Tibial artery (tissue), 4 donors: ENCODE data around the gene TBX1.

Experiments used
- DNase-seq, 2 donors: peaks; one replicate each; pipeline ENCODE4 v3.0.0-alpha.2; 2019
- H3K27ac ChIP-seq, 2 donors: fragments of 200-600 bp; sonication (generic) in 1 of 2; 1 replicate in 1 of 2; 2 replicates in 1 of 2; pipeline ENCODE4 v1.5.1; 2018 to 2019; ENCODE audit warnings: mild to moderate bottlenecking in 1 of 2
- H3K27me3 ChIP-seq, 2 donors: fragments of 200-600 bp; sonication (generic) in 1 of 2; one replicate each; pipeline versions ENCODE4 v1.5.1 to v1.6.0; 2016 to 2019
- H3K36me3 ChIP-seq, 3 donors: fragments of 200-600 bp; sonication (generic) in 2 of 3; one replicate each; pipeline ENCODE4 v1.5.1; 2016 to 2019; ENCODE audit warnings: mild to moderate bottlenecking in 2 of 3
- H3K4me1 ChIP-seq, 4 donors: fragments of 200-600 bp; sonication (generic) in 2 of 4; 1 replicate in 3 of 4; 2 replicates in 1 of 4; pipeline ENCODE4 v1.5.1; 2016 to 2019
- H3K4me3 ChIP-seq, 2 donors: fragments of 200-600 bp; sonication (generic) in 1 of 2; 1 replicate in 1 of 2; 2 replicates in 1 of 2; pipeline ENCODE4 v1.5.1; 2018 to 2019; ENCODE audit warnings: mild to moderate bottlenecking in 2 of 2
- H3K9me3 ChIP-seq, 3 donors: fragments of 200-600 bp; sonication (generic) in 1 of 3; one replicate each; pipeline ENCODE4 v1.5.1; 2016 to 2019
- CTCF ChIP-seq, 2 experiments: fragments of 200-600 bp in 1 of 2; fragments of 450-650 bp in 1 of 2; IDR thresholded peaks; one replicate each; pipeline ENCODE4 v1.5.1; 2017 to 2019; ENCODE audit warnings: antibody characterized with exemption in 2 of 2, mild to moderate bottlenecking in 1 of 2, moderate library complexity in 1 of 2
- intact Hi-C: fragments of 100-400 bp; cut with DNase I; formaldehyde crosslinking; loops from one replicate; pipeline ENCODE4 v1.15.0; 2023; ENCODE audit warnings: low total_unique reads

Gene TBX1

GRCh38 chr22:19760058-19760950, at the start of gene TBX1:
TBX1 (plus strand) TSS chr22:19760778; CDS start chr22:19760844, 66 bp downstream.
- no peak for DNase-seq
- H3K4me1 ChIP-seq = peaks cover 0 to 40% (median 30%) of the 10 kb centered on the region in 4 donors
- no peak within 1 kb of the TSS for H3K27ac ChIP-seq
- H3K27me3 ChIP-seq = peaks cover 4 to 91% of the 10 kb centered on the region in 2 donors
- no peaks in the 10 kb centered on the region for H3K9me3 ChIP-seq
- no peak for TF ChIP-seq CTCF (IDR thresholded peaks at IDR 0.05)
- no peaks in the 10 kb centered on the region for H3K36me3 ChIP-seq
- intact Hi-C loops = no loop called here
- peak within 1 kb of the TSS in 1 of 2 donors; percentile 39 for H3K4me3 ChIP-seq

GRCh38 chr22:19713245-19713644, 47.3 kb upstream of the TBX1 start:
- H3K9me3 ChIP-seq = no peaks in the 10 kb centered on the region
- intact Hi-C loops = loop anchor here (10.0 kb wide), 1 partner anchor 418 kb away; the partner anchor contains the start of gene CLTCL1
- no peak overlapping the region for H3K27ac ChIP-seq
- H3K27me3 ChIP-seq = peaks cover 0 to 20% of the 10 kb centered on the region in 2 donors
- TF ChIP-seq CTCF (IDR thresholded peaks at IDR 0.05) = no peak
- no peaks in the 10 kb centered on the region for H3K36me3 ChIP-seq
- H3K4me1 ChIP-seq = peaks cover 0 to 30% (median 21%) of the 10 kb centered on the region in 4 donors
- H3K4me3 ChIP-seq = no peak overlapping the region
- no peak for DNase-seq

GRCh38 chr22:19713650-19714311, 46.8 kb upstream of the TBX1 start:
- Histone ChIP-seq H3K4me1 (peaks cover 0 to 36% (median 26%) of the 10 kb centered on the region in 4 donors), H3K27ac (no peak overlapping the region), H3K36me3 (no peaks in the 10 kb centered on the region), H3K4me3 (peak overlapping the region; percentile 51 to 75), H3K27me3 (peaks cover 0 to 16% of the 10 kb centered on the region in 2 donors), H3K9me3 (no peaks in the 10 kb centered on the region)
- DNase-seq = no peak
- intact Hi-C loops = loop anchor here (10.0 kb wide), 1 partner anchor 419 kb away; the partner anchor contains the start of gene CLTCL1
- TF ChIP-seq CTCF (IDR thresholded peaks at IDR 0.05) = no peak

- H3K27ac ChIP-seq = peak within 1 kb of the TSS in 1 of 2 donors; percentile 26
- no peaks in the 10 kb centered on the region for H3K9me3 ChIP-seq
- no peak for TF ChIP-seq CTCF (IDR thresholded peaks at IDR 0.05)
- no peak for DNase-seq
- peak within 1 kb of the TSS; percentile 51 to 75 for H3K4me3 ChIP-seq
- peaks cover 0 to 16% of the 10 kb centered on the region in 2 donors for H3K27me3 ChIP-seq
- peaks cover 0 to 41% (median 33%) of the 10 kb centered on the region in 4 donors for H3K4me1 ChIP-seq
- no peaks in the 10 kb centered on the region for H3K36me3 ChIP-seq
- intact Hi-C loops = loop anchor here (5.0 to 10.0 kb wide), 3 partner anchors 37 to 420 kb away; partner anchors contain the start of genes CDC45, CLTCL1 and UFD1
Measured at GRCh38 chr22:19714312-19715187, 46.0 kb upstream of the TBX1 start, which contains the start of gene SEPTIN5. SEPTIN5 (plus strand) TSS chr22:19714503; CDS start chr22:19714589, 86 bp downstream.
